ENCODE results near the gene TMEM205.

DNA sequence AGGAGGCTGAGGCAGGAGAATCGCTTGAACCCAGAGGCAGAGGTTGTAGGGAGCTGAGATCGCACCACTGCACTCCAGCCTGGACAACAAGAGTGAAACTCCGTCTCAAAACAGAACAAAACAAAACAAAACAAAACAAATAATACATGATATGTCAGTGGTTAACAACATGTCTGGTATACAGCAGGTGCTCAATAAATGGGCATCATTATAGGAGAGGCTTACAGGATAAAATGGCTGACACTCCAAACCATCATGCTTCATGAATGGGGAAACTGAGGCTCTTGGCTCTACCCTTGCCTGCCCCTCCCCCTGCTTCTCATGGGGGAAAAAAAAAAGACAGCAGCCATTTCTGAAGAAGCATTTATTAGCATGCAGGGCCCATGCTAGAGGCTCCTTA, 3.6 kb downstream of the TMEM205 start:
- TF ChIP-seq, protein P1, sequence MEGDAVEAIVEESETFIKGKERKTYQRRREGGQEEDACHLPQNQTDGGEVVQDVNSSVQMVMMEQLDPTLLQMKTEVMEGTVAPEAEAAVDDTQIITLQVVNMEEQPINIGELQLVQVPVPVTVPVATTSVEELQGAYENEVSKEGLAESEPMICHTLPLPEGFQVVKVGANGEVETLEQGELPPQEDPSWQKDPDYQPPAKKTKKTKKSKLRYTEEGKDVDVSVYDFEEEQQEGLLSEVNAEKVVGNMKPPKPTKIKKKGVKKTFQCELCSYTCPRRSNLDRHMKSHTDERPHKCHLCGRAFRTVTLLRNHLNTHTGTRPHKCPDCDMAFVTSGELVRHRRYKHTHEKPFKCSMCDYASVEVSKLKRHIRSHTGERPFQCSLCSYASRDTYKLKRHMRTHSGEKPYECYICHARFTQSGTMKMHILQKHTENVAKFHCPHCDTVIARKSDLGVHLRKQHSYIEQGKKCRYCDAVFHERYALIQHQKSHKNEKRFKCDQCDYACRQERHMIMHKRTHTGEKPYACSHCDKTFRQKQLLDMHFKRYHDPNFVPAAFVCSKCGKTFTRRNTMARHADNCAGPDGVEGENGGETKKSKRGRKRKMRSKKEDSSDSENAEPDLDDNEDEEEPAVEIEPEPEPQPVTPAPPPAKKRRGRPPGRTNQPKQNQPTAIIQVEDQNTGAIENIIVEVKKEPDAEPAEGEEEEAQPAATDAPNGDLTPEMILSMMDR (IDR thresholded peaks at IDR 0.05): no peak
- no peak for TF ChIP-seq POLR2A (IDR thresholded peaks at IDR 0.05)
